Adipocyte (in vitro differentiated cells): ENCODE results near the gene ARHGAP25.

Experiments used
- DNase-seq: peaks from one replicate; pipeline ENCODE4 v3.0.0-alpha.2; 2015; ENCODE audit warnings: low read depth
- H3K27me3 ChIP-seq: replicated peaks from 2 replicates; pipeline ENCODE4 v1.7.0; 2013; ENCODE audit warnings: mild to moderate bottlenecking, low read length, moderate library complexity; ENCODE audit not compliant: control insufficient read depth, insufficient read depth
- H3K36me3 ChIP-seq: 2 replicates; pipeline ENCODE4 v1.7.0; 2013; ENCODE audit warnings: low read length, mild to moderate bottlenecking, moderate library complexity; ENCODE audit not compliant: control insufficient read depth, insufficient read depth, severe bottlenecking
- H3K4me1 ChIP-seq: 2 replicates; pipeline ENCODE4 v1.7.0; 2013; ENCODE audit warnings: mild to moderate bottlenecking, low read length, moderate library complexity; ENCODE audit not compliant: control insufficient read depth, insufficient read depth
- H3K4me3 ChIP-seq: 2 replicates; pipeline ENCODE4 v1.7.0; 2013; ENCODE audit warnings: mild to moderate bottlenecking, low read length, moderate library complexity
- H3K9ac ChIP-seq: 2 replicates; pipeline ENCODE4 v1.7.0; 2013; ENCODE audit warnings: mild to moderate bottlenecking, low read length, moderate library complexity
- H3K9me3 ChIP-seq: 2 replicates; pipeline ENCODE4 v1.7.0; 2013; ENCODE audit warnings: mild to moderate bottlenecking, low read length, moderate library complexity; ENCODE audit not compliant: control insufficient read depth

ARHGAP25 gene

DNA sequence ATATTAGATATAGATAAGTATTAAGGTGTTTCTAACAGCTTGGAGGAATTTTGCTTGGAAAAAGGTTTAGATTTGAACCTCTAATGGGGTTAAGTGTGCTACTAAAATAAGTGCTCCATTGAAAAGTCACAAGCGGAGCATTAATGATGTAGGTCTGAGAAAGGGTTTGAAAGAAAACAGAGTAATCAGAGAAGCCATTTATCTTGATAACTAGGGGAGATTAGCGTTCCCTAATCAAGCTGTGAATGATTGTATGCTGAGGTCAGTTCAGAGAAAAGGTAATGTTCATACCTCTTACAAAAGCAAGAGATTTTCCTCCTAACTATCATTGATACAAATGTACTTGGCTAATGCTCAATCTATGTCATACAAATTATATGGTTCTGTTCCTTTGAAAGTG lies 1.5 kb downstream of the ARHGAP25 start:
- no peak overlapping the region for H3K9ac ChIP-seq
- DNase-seq, result no peak
- no peaks in the 10 kb centered on the region for H3K9me3 ChIP-seq
- no peak overlapping the region for H3K4me3 ChIP-seq
- H3K27me3 ChIP-seq, result peaks cover 13% of the 10 kb centered on the region
- no peaks in the 10 kb centered on the region for H3K4me1 ChIP-seq
- H3K36me3 ChIP-seq, result no peaks in the 10 kb centered on the region

GRCh38 chr2:68737711-68738110 lies 3.1 kb downstream of the ARHGAP25 start:
- no peaks in the 10 kb centered on the region for H3K4me1 ChIP-seq

DNA sequence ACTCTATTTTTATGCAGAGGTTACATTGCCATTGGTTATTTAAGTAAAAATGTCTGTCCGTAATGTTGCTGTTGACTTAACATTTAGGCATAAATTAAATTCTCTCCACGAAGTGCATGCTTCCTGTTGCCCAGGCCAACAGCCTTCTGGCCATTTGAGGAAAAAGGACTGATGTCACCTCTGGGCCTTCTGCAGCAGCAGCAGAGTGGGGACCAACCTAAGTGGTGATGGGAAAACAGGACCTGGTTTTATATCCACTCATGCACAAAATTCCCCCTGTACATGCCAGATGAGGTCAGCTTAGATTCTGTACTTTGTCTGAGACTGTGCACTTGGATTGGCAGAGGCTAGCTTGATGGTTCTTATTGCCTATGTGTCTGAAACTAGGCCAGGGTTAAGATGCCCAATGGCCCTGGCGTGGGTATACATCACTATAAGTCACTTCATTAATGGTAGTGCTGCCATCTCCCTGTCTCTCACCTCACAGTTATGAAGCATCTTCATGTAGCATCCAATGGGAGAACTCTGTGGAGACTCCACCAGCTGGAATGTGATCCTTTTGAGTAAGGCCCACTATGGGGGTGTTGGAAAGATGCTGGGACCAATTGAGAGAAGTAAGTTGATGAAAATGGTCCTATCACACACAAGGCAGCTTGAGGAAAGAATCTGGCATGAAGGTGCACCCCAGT lies 4.4 kb downstream of the ARHGAP25 start:
- peaks cover 5% of the 10 kb centered on the region for H3K27me3 ChIP-seq
- no peak overlapping the region for H3K9ac ChIP-seq
- H3K36me3 ChIP-seq, result no peaks in the 10 kb centered on the region
- no peaks in the 10 kb centered on the region for H3K4me1 ChIP-seq
- H3K4me3 ChIP-seq, result no peak overlapping the region
- H3K9me3 ChIP-seq, result no peaks in the 10 kb centered on the region
- no peak for DNase-seq

More at GRCh38 chr2:68737711-68738110, 3.1 kb downstream of the ARHGAP25 start:
- Histone ChIP-seq H3K9ac (no peak overlapping the region), H3K36me3 (no peaks in the 10 kb centered on the region), H3K27me3 (peaks cover 13% of the 10 kb centered on the region), H3K9me3 (no peaks in the 10 kb centered on the region), H3K4me3 (no peak overlapping the region)
- DNase-seq, result no peak

DNA sequence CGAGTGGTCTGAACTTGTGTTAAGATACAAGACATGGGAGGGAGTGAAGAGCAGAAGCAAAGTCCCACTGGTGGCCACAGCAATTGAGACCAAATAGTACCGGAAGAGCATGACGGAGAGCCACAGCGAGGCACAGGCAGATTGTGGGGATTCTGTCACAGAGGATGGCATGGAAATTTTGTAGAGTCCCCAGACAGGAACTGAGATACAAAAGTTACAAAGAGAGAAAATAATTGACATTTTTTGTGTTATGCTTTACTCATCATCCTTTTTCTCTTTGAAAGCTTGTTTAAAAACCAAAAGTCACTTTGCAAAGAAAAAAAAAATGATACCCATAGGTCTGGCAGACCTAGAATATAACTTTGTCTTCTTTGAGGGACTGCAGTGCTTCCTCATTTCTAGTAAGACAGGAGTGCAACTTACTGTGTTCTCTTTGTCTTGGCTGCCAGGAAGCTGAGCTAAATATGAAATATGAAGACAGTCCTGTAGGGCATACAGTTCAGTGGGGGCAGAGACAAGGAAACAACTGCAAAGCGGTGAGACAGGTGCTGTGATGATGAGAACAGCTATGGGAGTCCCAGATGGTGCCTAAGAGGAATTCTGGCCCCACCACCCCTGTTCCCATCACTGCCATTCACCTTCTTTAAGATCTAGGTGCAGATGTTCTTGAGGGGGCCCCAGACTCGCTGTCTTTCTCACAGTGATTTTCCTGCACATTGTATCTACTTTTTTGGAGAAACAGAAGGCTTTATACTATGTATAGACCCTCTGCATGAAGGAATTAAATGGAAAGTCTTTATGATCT lies 5.2 kb downstream of the ARHGAP25 start:
- no peak overlapping the region for H3K9ac ChIP-seq
- no peak overlapping the region for H3K4me3 ChIP-seq
- no peak for DNase-seq
- no peaks in the 10 kb centered on the region for H3K4me1 ChIP-seq
- H3K36me3 ChIP-seq, result no peaks in the 10 kb centered on the region
- H3K9me3 ChIP-seq, result no peaks in the 10 kb centered on the region
- H3K27me3 ChIP-seq, result peaks cover under 1% of the 10 kb centered on the region

- no peak overlapping the region for H3K9ac ChIP-seq
- no peak for DNase-seq
- H3K27me3 ChIP-seq, result no peaks in the 10 kb centered on the region
- H3K4me3 ChIP-seq, result no peak overlapping the region
- no peaks in the 10 kb centered on the region for H3K36me3 ChIP-seq
- H3K9me3 ChIP-seq, result no peaks in the 10 kb centered on the region
- no peaks in the 10 kb centered on the region for H3K4me1 ChIP-seq
These were observed 5.8 kb downstream of the ARHGAP25 start for GRCh38 chr2:68740400-68740914.

DNA sequence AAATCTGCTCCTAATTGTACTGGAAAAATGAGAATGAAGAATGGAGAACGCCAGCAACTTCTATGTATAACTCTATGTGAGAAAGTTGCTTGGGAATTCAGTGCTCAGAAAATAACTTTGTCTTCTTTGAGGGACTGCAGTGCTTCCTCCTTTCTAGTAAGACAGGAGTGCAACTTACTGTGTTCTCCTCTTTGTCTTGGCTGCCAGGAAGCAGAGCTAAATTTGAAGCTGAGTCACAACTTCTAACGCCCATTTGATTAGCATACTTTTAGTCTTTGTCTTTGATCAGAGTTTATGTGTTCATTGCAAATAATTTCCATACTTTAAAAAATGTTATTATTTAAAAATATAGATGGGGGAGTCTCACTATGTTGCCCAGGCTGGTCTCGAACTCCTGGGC lies 6.6 kb downstream of the ARHGAP25 start:
- DNase-seq, result no peak
- Histone ChIP-seq H3K36me3 (no peaks in the 10 kb centered on the region), H3K9me3 (no peaks in the 10 kb centered on the region), H3K9ac (no peak overlapping the region), H3K4me1 (no peaks in the 10 kb centered on the region), H3K4me3 (no peak overlapping the region), H3K27me3 (no peaks in the 10 kb centered on the region)

- Histone ChIP-seq H3K27me3 (no peaks in the 10 kb centered on the region), H3K9me3 (no peaks in the 10 kb centered on the region), H3K9ac (no peak overlapping the region), H3K36me3 (no peaks in the 10 kb centered on the region), H3K4me1 (no peaks in the 10 kb centered on the region), H3K4me3 (no peak overlapping the region)
- DNase-seq, result no peak
These were observed 7.2 kb downstream of the ARHGAP25 start for GRCh38 chr2:68741805-68742306.

- no peaks in the 10 kb centered on the region for H3K9me3 ChIP-seq
- no peak overlapping the region for H3K4me3 ChIP-seq
- H3K27me3 ChIP-seq, result no peaks in the 10 kb centered on the region
- no peaks in the 10 kb centered on the region for H3K4me1 ChIP-seq
- no peaks in the 10 kb centered on the region for H3K36me3 ChIP-seq
- H3K9ac ChIP-seq, result no peak overlapping the region
- no peak for DNase-seq
These were observed 8.2 kb downstream of the ARHGAP25 start for GRCh38 chr2:68742626-68743415.

DNA sequence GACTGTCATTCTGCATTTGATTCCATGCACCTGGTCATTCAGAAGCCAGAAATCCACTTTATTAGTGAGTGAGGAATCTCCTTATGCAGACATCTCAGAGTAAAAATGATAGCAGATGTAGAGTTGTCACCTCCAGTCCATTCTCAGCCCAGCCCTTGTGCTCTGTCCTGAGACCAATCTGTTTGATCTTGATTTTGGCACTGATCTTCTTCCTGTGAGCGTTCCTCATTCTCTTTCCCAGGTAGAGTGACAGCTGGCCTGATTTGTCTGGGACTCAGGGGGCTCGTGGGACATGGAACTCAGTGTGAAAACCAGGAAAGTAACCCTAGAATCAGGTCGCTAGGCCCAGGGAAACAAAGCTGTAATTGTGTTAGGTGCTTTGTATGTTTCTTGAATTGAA lies 8.9 kb downstream of the ARHGAP25 start:
- no peak for DNase-seq
- Histone ChIP-seq H3K9ac (no peak overlapping the region), H3K4me1 (no peaks in the 10 kb centered on the region), H3K27me3 (no peaks in the 10 kb centered on the region), H3K9me3 (no peaks in the 10 kb centered on the region), H3K36me3 (no peaks in the 10 kb centered on the region), H3K4me3 (no peak overlapping the region)

GRCh38 chr2:68744366-68744912 lies 9.8 kb downstream of the ARHGAP25 start:
- Histone ChIP-seq H3K4me1 (no peaks in the 10 kb centered on the region), H3K9ac (no peak overlapping the region), H3K9me3 (no peaks in the 10 kb centered on the region), H3K4me3 (no peak overlapping the region), H3K27me3 (no peaks in the 10 kb centered on the region), H3K36me3 (no peaks in the 10 kb centered on the region)
- no peak for DNase-seq

DNA sequence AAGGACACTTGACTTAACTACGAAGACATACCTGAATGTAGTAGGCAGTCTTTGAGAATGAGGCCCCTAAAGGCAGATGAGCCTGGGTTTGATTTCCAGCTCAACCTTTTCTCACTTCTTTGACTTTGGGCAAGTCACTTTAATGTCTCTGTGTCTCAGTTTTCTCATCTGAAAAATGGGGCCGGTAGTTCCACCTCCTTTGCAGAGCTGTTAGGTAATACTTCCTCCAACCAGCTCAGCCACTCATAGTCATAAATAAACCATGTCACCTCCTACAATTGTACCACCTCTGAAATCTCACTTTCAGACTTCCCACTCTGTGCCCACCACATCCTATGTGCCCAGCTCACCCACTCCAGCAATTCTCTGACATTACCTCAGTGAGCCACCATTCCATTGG lies 10.4 kb downstream of the ARHGAP25 start:
- H3K27me3 ChIP-seq, result no peaks in the 10 kb centered on the region
- H3K36me3 ChIP-seq, result no peaks in the 10 kb centered on the region
- H3K9ac ChIP-seq, result no peak overlapping the region
- no peaks in the 10 kb centered on the region for H3K9me3 ChIP-seq
- no peaks in the 10 kb centered on the region for H3K4me1 ChIP-seq
- no peak overlapping the region for H3K4me3 ChIP-seq
- DNase-seq, result no peak
